ENCODE data around the gene CALY. TPM values are rescaled to one million over a fixed set of nuclear protein-coding genes. Genes with fewer than 3 reads are reported as not detected.

CALY gene
- total and polyA plus RNA-seq, 5 experiments from 2014 or later: 0.22 to 6.9 (median 0.44) TPM

DNA sequence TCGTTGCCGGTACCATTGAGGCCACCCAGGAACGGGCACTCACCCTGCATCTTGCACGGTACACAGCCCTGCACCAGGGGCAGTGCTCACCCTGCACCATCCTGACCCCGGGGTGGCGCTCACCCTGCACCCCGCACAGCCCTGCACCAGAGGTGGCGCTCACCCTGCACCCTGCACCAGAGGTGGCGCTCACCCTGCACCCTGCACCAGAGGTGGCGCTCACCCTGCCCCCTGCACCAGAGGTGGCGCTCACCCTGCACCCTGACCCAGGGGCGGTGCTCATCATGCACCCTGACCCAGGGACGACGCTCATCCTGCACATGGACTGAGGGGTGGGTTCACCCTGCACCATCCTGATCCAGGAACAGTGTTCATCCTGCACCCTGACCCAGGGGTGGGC, 34.5 kb downstream of the CALY start:
- H3K36me3 Mint-ChIP-seq: peaks cover 6 to 60% (median 21%) of the 10 kb centered on the region in 3 donors
- ATAC-seq: no peak
- peak in 1 of 10 donors; percentile 30 for DNase-seq
- no peaks in the 10 kb centered on the region for H3K27me3 Mint-ChIP-seq
- H3K27ac Mint-ChIP-seq: no peak overlapping the region
- POLR2A ChIA-PET: no interaction called here
- H3K9me3 Mint-ChIP-seq: no peaks in the 10 kb centered on the region
- peaks cover 11 to 42% (median 30%) of the 10 kb centered on the region in 4 donors for H3K4me1 Mint-ChIP-seq
- H3K4me3 Mint-ChIP-seq: no peak overlapping the region

DNA sequence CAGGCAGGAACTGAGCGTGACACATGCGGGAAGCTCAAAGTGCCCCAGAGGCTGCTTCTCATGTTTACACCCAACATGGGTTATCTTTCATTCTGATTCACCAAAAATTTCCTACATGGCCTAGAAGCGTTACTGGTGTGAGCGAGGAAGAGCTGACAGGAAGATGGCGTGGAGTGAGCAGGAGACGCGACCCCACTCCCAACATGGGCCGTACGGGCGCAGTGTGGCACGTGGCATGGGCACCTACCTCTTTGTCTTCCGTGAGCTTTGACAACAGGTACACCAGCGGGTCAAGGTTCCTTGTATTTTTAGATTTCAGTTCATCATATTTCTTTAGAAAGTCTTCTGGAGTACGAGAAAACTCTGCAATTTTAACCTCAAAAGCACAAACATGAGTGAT, 37.0 kb downstream of the CALY start:
- Mint-ChIP-seq H3K36me3 (peaks cover 6 to 76% (median 25%) of the 10 kb centered on the region in 3 donors), H3K4me3 (no peak overlapping the region), H3K27me3 (no peaks in the 10 kb centered on the region), H3K9me3 (no peaks in the 10 kb centered on the region), H3K27ac (no peak overlapping the region), H3K4me1 (peaks cover 6 to 22% (median 12%) of the 10 kb centered on the region in 4 donors)
- POLR2A ChIA-PET: no interaction called here
- DNase-seq: peak in 1 of 10 donors; percentile 3
- ATAC-seq: no peak

DNA sequence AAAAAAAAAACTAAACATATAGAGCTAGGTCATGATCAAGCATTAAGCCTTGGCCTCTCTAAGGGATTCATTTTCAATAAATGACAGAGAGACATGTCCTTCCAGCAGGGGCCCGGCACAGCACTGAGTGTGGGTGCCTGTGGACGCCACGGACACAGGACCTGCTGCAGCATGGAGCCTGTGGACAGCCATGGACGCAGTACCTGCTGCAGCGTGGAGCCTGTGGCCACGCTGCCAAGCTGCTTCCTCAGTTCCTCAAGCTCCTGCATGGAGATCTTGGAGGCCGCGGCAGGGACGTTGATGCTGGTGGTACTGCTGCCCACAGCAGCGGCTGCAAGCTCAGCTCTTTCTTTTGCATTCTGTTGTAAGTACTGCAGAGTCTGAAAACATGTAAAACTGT, 37.5 kb downstream of the CALY start:
- Mint-ChIP-seq H3K4me1 (peaks cover 4 to 19% (median 8%) of the 10 kb centered on the region in 4 donors), H3K36me3 (peaks cover 6 to 82% (median 25%) of the 10 kb centered on the region in 3 donors), H3K27me3 (no peaks in the 10 kb centered on the region), H3K9me3 (no peaks in the 10 kb centered on the region), H3K4me3 (no peak overlapping the region), H3K27ac (no peak overlapping the region)
- POLR2A ChIA-PET: no interaction called here
- DNase-seq (peak in 1 of 10 donors; percentile 8), ATAC-seq (no peak)

DNA sequence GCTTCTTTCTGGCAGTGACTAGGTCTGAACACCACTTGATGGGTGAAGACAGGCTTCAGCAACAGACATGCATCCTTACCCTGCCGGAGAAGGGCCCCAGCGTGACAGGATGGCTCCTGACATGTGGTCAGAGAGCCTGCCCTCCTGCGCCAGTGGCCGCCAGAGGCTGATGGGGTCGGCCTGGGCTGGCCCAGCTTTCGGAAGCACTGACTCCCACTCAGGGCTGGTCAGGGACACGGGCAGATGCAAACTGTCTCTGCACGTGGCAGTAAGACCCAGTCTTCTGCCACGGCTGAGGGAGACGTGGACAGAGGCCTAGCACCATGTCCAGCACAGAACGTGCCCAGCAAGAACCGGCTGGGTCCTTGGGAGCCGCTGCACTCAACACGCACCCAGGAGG, 38.2 kb downstream of the CALY start:
- Mint-ChIP-seq H3K27ac (peak overlapping the region in 1 of 10 donors; percentile 86), H3K9me3 (no peaks in the 10 kb centered on the region), H3K27me3 (no peaks in the 10 kb centered on the region), H3K4me1 (peaks cover under 1 to 11% (median 2%) of the 10 kb centered on the region in 4 donors), H3K36me3 (peaks cover 6 to 86% (median 30%) of the 10 kb centered on the region in 3 donors), H3K4me3 (no peak overlapping the region)
- peak in 1 of 10 donors; percentile 62 for DNase-seq
- ATAC-seq: no peak
- POLR2A ChIA-PET: no interaction called here

DNA sequence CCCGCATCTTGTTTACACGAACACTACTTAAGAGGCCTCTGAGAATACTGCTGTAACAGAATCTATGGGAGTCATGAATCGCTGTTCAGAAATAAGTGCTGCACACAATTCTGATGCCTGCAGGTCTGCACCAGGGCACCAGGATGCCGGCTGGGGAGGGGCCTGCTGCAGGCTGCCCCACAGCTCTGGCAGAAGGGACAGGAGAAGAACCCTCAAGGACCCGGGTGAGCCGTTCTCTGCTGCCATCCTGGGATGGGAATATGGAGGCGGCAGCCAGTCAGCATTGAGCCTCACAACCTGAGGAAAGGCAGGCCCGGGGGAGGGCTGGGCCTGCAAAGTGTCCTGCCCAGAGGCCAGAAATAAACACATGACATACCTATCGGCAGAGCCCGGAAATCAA, 39.2 kb downstream of the CALY start:
- DNase-seq: no peak
- Mint-ChIP-seq H3K36me3 (peaks cover 6 to 85% (median 28%) of the 10 kb centered on the region in 3 donors), H3K4me1 (peaks cover 0 to 7% (median 1%) of the 10 kb centered on the region in 4 donors), H3K9me3 (no peaks in the 10 kb centered on the region), H3K27ac (peak overlapping the region in 1 of 10 donors; percentile 4), H3K27me3 (no peaks in the 10 kb centered on the region), H3K4me3 (no peak overlapping the region)
- POLR2A ChIA-PET: no interaction called here
- no peak for ATAC-seq

DNA sequence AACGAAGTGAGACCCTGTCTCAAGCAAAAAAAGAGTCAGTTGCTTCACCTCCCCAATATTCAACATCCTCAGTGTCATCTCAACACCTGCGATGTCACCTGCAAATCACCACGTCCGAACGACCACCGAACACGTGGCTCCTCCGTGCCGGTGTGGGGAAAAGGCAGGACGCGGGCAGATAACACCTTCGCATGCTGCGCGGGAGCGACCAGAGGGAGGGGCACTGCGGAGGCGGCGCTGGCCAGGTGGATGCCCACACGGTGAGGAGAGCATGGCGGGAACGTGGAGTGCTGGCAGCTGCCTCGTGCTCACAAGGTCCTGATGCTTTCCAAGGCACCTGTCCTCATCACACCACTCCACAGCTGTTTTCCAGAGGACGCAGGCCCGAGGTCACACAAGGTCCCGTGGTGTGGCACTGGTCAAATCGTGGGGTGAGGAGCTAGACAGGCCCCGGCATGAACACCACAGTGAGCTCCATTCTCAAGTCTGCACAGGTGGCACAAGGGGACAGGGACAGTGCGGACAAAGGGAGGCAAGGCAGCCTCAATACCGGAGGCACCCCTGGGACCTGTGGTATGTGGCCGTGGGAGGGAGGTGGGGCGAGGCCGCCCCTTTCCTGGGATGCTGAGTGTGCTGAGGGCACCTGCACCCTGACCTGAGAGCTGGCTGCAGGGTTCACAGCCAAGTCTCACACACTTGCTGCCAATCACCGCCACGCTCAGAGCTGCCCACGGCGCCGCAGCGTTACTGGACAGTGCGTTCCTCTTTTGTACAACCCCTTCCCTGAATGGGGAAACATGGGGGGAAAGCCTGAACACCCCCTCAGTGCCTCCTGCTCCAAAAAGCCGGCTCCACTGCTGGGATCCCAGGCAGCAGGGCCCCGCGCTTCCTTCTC, 41.0 kb downstream of the CALY start:
- POLR2A ChIA-PET: no interaction called here

DNA sequence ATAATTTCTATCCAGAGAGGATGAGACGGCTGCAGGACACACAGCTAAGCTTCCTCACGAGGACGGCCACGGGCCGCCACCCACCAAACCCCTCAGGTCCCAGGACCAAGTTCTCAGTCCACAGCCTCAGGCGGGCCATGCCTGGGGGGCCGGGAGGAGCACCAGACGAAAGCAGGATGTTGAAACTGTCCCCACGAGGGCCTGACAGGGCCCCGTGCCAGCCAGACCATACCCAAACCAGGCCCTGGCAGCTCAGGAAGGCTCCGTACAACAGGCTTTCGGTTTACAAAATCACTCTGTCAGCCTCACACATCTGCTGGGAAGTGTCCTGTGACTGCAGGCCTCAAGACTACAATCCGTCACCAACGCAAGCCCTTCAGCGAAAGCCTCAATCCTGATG, 42.5 kb downstream of the CALY start:
- ATAC-seq: no peak
- Mint-ChIP-seq H3K36me3 (peaks cover 6 to 75% (median 18%) of the 10 kb centered on the region in 3 donors), H3K4me1 (peaks cover 0 to 2% (median 0%) of the 10 kb centered on the region in 4 donors), H3K27me3 (no peaks in the 10 kb centered on the region), H3K4me3 (no peak overlapping the region), H3K27ac (no peak overlapping the region), H3K9me3 (no peaks in the 10 kb centered on the region)
- POLR2A ChIA-PET: no interaction called here
- no peak for DNase-seq

More for the DNA sequence above, 41.0 kb downstream of the CALY start:
- ATAC-seq (no peak), DNase-seq (no peak)
- Mint-ChIP-seq H3K4me3 (no peak overlapping the region), H3K4me1 (peaks cover 0 to 5% (median 1%) of the 10 kb centered on the region in 4 donors), H3K27ac (no peak overlapping the region), H3K27me3 (no peaks in the 10 kb centered on the region), H3K36me3 (peaks cover 6 to 77% (median 26%) of the 10 kb centered on the region in 3 donors), H3K9me3 (no peaks in the 10 kb centered on the region)

DNA sequence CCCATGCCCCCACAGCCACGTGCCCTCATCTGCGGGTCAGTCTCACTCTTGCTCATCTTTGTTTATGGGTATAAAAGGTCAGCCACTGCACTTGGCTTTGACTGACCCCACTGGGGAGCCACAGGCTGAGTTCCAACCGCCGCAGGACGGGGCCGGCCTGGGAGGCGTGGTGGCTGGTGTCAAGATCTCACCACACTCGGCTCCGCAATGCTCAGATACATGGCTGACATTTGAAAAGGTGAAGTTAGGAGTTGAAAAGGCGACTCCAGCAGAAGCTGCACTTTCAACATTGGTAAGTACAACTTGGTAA, 42.9 kb downstream of the CALY start:
- DNase-seq: no peak
- Mint-ChIP-seq H3K9me3 (no peaks in the 10 kb centered on the region), H3K36me3 (peaks cover 3 to 75% (median 20%) of the 10 kb centered on the region in 3 donors), H3K27me3 (no peaks in the 10 kb centered on the region), H3K27ac (no peak overlapping the region), H3K4me1 (peaks cover 0 to 2% (median under 1%) of the 10 kb centered on the region in 4 donors), H3K4me3 (no peak overlapping the region)
- ATAC-seq: no peak
- POLR2A ChIA-PET: no interaction called here

DNA sequence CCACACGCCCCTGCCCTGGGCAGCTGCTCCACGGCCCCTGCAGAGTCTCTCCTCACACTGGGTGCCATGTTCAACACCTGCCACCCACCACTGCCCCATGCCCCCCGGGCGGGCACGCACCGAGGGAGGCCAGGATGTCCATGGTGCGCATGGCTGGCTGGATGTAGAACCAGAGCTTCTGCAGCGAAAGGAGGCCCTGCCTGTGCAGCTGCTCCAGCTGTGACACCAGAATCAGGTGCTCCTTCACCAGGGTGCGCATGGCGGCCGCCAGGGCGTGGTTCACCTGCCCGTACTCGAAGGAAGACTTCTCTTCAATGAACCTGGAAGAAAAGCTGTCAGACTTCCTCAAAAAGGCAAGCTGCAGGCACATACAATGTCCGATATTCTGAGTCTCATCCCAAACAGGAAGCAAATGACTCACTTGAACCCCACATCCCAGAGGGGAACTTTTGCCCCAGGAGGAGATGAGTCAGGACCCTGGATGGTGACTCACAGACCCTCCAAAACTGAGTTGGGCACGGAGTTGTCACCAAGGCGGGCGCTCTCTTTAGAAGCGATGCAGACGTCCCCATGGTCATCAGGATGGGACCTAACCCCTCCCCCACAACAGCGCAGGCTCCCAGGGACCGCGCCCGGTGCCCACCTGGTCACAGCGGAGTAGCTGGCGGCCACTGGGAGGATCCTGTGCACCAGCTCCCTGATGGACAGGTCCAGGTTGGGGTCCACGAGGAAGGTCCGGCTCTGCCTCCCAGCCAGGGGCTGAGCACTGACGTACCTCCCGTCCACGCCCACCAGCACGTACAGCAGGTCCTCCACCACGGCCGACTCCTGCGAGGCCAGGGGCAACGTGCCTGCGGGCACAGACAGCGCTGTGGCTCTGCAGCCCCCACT, 43.5 kb downstream of the CALY start:
- Mint-ChIP-seq H3K9me3 (no peaks in the 10 kb centered on the region), H3K27ac (no peak overlapping the region), H3K27me3 (no peaks in the 10 kb centered on the region), H3K4me1 (peaks cover 0 to 3% (median 1%) of the 10 kb centered on the region in 4 donors), H3K4me3 (no peak overlapping the region), H3K36me3 (peaks cover 0 to 71% (median 22%) of the 10 kb centered on the region in 3 donors)
- no peak for ATAC-seq
- no peak for DNase-seq
- POLR2A ChIA-PET: no interaction called here

DNA sequence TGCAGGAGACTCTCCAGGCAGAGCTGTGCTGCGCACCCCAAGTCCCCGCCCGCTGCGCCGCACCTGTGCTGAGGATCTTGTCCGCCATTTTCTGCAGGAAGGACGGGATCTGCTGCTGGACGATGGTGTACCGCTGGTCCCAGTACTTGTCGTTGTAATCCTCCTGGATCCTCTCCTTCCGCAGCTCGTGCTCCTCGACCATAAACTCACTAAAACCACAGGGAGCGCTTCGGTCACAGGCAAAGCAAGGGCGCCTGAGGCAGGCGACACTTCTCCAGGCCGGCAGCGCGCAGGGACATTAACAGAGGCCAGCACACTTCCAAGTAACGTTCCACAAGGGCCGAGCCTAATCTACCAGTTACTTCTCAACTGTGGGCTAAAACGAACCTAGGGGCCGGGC, 46.9 kb downstream of the CALY start:
- no peak overlapping the region for H3K27ac Mint-ChIP-seq
- no peak for DNase-seq
- no peak for ATAC-seq
- POLR2A ChIA-PET: no interaction called here
- H3K27me3 Mint-ChIP-seq: no peaks in the 10 kb centered on the region
- peaks cover 0 to 4% (median 0%) of the 10 kb centered on the region in 4 donors for H3K4me1 Mint-ChIP-seq
- H3K36me3 Mint-ChIP-seq: peaks cover 13 to 76% (median 27%) of the 10 kb centered on the region in 3 donors
- H3K9me3 Mint-ChIP-seq: no peaks in the 10 kb centered on the region
- H3K4me3 Mint-ChIP-seq: no peak overlapping the region

DNA sequence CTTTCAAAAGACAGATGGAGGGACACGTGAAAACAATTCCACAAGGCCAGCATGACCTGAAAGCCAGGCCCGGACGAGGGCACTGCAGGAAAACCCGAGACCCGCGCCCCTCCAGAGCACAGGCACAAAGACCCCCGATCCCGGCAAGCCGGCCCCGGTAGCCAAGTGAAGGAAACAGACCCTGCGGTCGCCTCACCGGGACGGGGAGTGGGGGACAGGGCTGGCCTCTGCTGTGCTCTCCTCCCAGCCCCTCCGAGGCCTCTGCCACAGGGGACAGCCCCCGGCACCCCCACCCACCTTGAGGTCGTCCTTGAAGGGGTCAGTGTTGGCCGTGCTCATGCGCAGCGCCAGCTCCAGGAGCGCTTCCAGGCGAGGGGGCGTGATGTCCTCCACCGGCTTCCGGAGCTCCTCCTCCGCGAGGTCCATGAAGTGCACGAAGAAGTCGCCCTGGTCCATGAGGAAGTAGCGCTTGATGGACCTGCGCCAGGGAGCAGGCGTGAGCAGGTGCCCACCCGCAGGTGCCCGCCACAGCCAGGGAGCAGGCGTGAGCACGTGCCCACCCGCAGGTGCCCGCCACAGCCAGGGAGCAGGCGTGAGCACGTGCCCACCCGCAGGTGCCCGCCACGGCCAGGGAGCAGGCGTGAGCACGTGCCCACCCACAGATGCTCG, 48.7 kb downstream of the CALY start:
- Mint-ChIP-seq H3K27me3 (no peaks in the 10 kb centered on the region), H3K27ac (peak overlapping the region in 1 of 10 donors; percentile 40), H3K4me1 (peaks cover 0 to 4% (median 0%) of the 10 kb centered on the region in 4 donors), H3K36me3 (peaks cover 13 to 80% (median 30%) of the 10 kb centered on the region in 3 donors), H3K9me3 (no peaks in the 10 kb centered on the region), H3K4me3 (no peak overlapping the region)
- POLR2A ChIA-PET: no interaction called here
- ATAC-seq (no peak), DNase-seq (no peak)

DNA sequence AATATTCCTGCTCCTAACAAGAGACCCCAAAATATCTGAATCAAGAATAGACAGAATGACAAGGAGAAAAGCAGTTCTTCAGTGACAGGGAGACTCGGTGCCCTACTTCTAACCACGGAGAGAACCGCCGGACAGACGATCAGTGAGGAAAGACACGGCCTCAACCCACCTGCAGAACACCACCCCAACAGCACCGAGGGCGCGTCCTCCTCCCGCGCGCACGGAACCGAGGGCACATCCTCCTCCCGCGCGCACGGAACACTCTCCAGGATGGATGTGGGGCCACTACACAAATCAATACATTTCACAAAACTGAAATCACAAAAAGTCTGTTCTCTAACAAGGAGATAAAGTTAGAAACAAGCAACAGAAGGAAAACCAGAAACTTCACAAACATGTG, 50.3 kb downstream of the CALY start:
- DNase-seq: no peak
- H3K36me3 Mint-ChIP-seq: peaks cover 13 to 79% (median 32%) of the 10 kb centered on the region in 3 donors
- no peak for ATAC-seq
- H3K27ac Mint-ChIP-seq: peak overlapping the region in 2 of 10 donors; percentile 9 to 20
- H3K27me3 Mint-ChIP-seq: no peaks in the 10 kb centered on the region
- no peak overlapping the region for H3K4me3 Mint-ChIP-seq
- H3K4me1 Mint-ChIP-seq: peaks cover 0 to 4% (median 1%) of the 10 kb centered on the region in 4 donors
- POLR2A ChIA-PET: no interaction called here
- no peaks in the 10 kb centered on the region for H3K9me3 Mint-ChIP-seq

Measured in naive thymus-derived CD8-positive, alpha-beta T cell (primary cell).